Jurkat, Clone E6-1 (cell line): ENCODE data around the gene HTR1B. TPM values are rescaled to one million over a fixed set of nuclear protein-coding genes. Genes with fewer than 3 reads are reported as not detected.
A peak's percentile ranks its signal among the peaks of the same experiment; 100 is the strongest.

Experiments
- DNase-seq: peaks from one replicate; pipeline ENCODE4 v3.0.0-alpha.2; 2011; ENCODE audit warnings: low read depth, low spot score
- H3K4me3 ChIP-seq: 2 replicates; pipeline ENCODE4 v1.5.1; 2011; ENCODE audit warnings: mild to moderate bottlenecking, low read length, control low read depth, moderate library complexity
- polyA plus RNA-seq: library from polyadenylated mRNA; unstranded; fragments of >200 nt; gene quantifications from one replicate; pipeline ENCODE4 v1.2.1, GENCODE V29; 2012; ENCODE audit warnings: missing spikeins; ENCODE audit not compliant: insufficient read length, insufficient read depth

HTR1B gene
- not detected for polyA plus RNA-seq

DNA sequence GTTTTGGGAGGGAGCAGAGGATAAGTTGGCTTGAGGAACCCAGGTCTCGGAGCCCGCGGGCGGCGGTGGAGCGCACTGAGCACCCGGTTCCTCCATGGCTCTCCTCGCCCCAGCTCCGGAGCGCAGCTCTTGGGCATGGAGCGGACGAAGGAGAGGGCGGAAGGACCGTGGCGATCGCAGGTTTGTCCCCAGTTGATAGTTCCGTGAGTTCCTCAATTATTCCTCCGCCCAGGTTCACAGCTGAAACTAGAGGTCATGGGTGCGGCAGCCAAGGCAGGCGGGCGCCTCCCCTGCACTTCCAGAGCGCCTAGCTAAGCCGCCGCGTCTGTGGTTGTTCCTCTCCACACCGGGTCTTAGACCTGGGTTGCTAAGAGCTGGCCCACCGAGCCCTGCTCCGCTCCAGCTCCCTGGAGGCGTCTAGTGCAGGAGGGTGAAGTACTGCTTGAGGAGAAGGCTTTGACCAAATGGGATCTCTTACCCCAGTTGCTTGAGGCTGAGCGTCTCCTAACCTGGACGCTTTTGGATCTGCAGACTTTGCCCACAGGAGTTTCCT, at the start of gene HTR1B:
Gene HTR1B, minus strand, starts transcription at position 184 of the 553 bp plus-strand sequence. Its CDS starts 88 bp downstream, at position 96.
- DNase-seq: no peak
- H3K4me3 ChIP-seq: no peak within 1 kb of the TSS

- DNase-seq: no peak
- no peak overlapping the region for H3K4me3 ChIP-seq
These were observed 49.3 kb upstream of the HTR1B start for GRCh38 chr6:77512554-77512953.

- H3K4me3 ChIP-seq: no peak overlapping the region
- no peak for DNase-seq
These were observed 48.6 kb upstream of the HTR1B start for GRCh38 chr6:77511860-77512259.

GRCh38 chr6:77502981-77503380, 39.7 kb upstream of the HTR1B start:
- no peak overlapping the region for H3K4me3 ChIP-seq
- no peak for DNase-seq

- no peak overlapping the region for H3K4me3 ChIP-seq
- no peak for DNase-seq
These were observed 29.2 kb upstream of the HTR1B start for GRCh38 chr6:77492530-77492929.

- no peak overlapping the region for H3K4me3 ChIP-seq
- no peak for DNase-seq
These were observed 24.6 kb upstream of the HTR1B start for GRCh38 chr6:77487808-77488425.

DNA sequence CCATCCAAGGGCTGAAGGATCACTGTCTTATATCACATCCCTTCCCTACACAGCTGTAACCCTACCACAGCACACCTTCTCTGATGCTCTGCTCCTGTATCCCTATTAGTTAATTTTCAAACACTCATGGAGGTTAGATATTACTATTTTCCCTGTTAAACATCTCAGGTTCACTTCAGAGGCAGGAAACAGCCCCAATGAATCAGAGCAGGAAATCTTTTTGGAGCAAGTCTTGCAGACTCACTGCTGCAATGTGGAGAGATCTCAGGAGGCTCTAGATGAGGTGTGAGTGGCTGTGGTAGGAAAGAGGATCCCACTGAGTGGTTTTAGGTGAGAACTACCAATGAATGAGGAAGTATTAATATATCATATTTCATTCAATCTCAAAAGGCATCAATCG, 19.7 kb upstream of the HTR1B start:
- no peak for DNase-seq

GRCh38 chr6:77474973-77475372, 11.7 kb upstream of the HTR1B start:
- H3K4me3 ChIP-seq: no peak overlapping the region
- DNase-seq: no peak

More for the DNA sequence above, 19.7 kb upstream of the HTR1B start:
- no peak overlapping the region for H3K4me3 ChIP-seq

GRCh38 chr6:77474286-77474956, 11.1 kb upstream of the HTR1B start:
- no peak overlapping the region for H3K4me3 ChIP-seq

GRCh38 chr6:77470983-77471382, 7.7 kb upstream of the HTR1B start:
- no peak overlapping the region for H3K4me3 ChIP-seq
- DNase-seq: no peak

More at GRCh38 chr6:77474286-77474956, 11.1 kb upstream of the HTR1B start:
- DNase-seq: peak; percentile 37

GRCh38 chr6:77468939-77469338, 5.6 kb upstream of the HTR1B start:
- H3K4me3 ChIP-seq: no peak overlapping the region
- DNase-seq: no peak

- DNase-seq: no peak
- no peak overlapping the region for H3K4me3 ChIP-seq
These were observed 3.5 kb upstream of the HTR1B start for GRCh38 chr6:77466451-77467437.

DNA sequence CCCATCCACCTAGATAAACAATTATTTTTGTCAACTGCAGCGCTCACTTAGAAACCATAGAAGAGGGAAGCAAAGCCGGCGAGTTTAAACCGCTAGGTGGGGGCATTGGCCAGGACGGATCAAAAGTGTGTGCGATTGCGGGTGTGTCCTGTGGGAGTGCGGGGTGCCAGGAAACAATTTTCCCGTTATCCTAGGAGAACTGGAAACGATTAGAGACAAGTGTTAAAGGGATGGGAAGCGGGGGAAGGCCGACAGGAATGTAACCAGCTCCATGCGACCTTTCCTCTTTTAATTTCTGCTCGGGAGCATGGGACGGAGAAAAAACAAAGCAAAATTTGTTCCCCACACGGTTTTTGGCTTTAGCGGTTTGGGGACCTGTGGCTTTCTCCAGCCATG, 2.8 kb upstream of the HTR1B start:
- no peak overlapping the region for H3K4me3 ChIP-seq
- no peak for DNase-seq

GRCh38 chr6:77464495-77464867, 1.2 kb upstream of the HTR1B start:
- DNase-seq: no peak
- H3K4me3 ChIP-seq: no peak overlapping the region

- no peak overlapping the region for H3K4me3 ChIP-seq
- no peak for DNase-seq
These were observed 687 bp upstream of the HTR1B start for GRCh38 chr6:77463861-77464494.

GRCh38 chr6:77462359-77463307, 658 bp downstream of the HTR1B start:
- DNase-seq: no peak
- H3K4me3 ChIP-seq: no peak overlapping the region

GRCh38 chr6:77461796-77462195, 1.5 kb downstream of the HTR1B start:
- no peak for DNase-seq
- no peak overlapping the region for H3K4me3 ChIP-seq

GRCh38 chr6:77458421-77458820, 4.9 kb downstream of the HTR1B start:
- DNase-seq: no peak
- H3K4me3 ChIP-seq: no peak overlapping the region
